SK-N-SH (cell line): ENCODE measurements around the gene SYT7. TPM values are rescaled to one million over a fixed set of nuclear protein-coding genes. Genes with fewer than 3 reads are reported as not detected.

Experiments
- CTCF ChIA-PET: fragments of 300-600, 350-600 bp; formaldehyde crosslinking; extraction: SDS; loops from one replicate; lab custom pipeline; 2021; lab: Yijun Ruan, JAX
- POLR2A ChIA-PET: fragments of 350-600 bp; sonication (Branson Sonifier 250); formaldehyde crosslinking; extraction: SDS; loops from one replicate; lab custom pipeline; 2020; ENCODE audit warnings: antibody characterized with exemption, inconsistent platforms; lab: Yijun Ruan, JAX
- DNase-seq: peaks from one replicate; pipeline ENCODE4 v3.0.0; 2012
- H2AFZ ChIP-seq: fragments of 200-600 bp; sonication (generic); 2 replicates; pipeline ENCODE4 v1.8.1; 2016; ENCODE audit warnings: antibody characterized with exemption, mild to moderate bottlenecking, low read depth
- H3F3A ChIP-seq: fragments of 200-600 bp; sonication (generic); replicated peaks from 2 replicates; pipeline ENCODE3; 2016; ENCODE audit warnings: antibody characterized with exemption, mild to moderate bottlenecking; ENCODE audit not compliant: insufficient read depth
- H3K27ac ChIP-seq, 2 experiments: fragments of 200-500 bp in 1 of 2; fragments of 200-600 bp in 1 of 2; sonication (Bioruptor generic) in 1 of 2; sonication (generic), shearing (Covaris generic) in 1 of 2; 2 replicates each; pipeline versions ENCODE4 v1.5.1 to v1.6.1; 2014 to 2016; ENCODE audit warnings: low read depth in 2 of 2, inconsistent platforms in 1 of 2, low read length in 1 of 2, mild to moderate bottlenecking in 1 of 2, mixed read lengths in 1 of 2
- H3K27me3 ChIP-seq: fragments of 200-600 bp; sonication (generic), shearing (Covaris generic); 2 replicates; pipeline ENCODE4 v1.6.1; 2016; ENCODE audit warnings: mixed run types; ENCODE audit not compliant: insufficient read depth
- H3K36me3 ChIP-seq, 2 experiments: fragments of 200-500 bp in 1 of 2; fragments of 200-600 bp in 1 of 2; sonication (Bioruptor generic) in 1 of 2; sonication (generic) in 1 of 2; replicated peaks in 1 of 2; 2 replicates each; pipeline versions ENCODE3 to v1.5.1; 2014 to 2016; ENCODE audit warnings: low read length in 1 of 2, mild to moderate bottlenecking in 1 of 2; ENCODE audit not compliant: insufficient read depth in 2 of 2, control insufficient read depth in 1 of 2
- H3K4me1 ChIP-seq, 2 experiments: fragments of 200-500 bp in 1 of 2; fragments of 200-600 bp in 1 of 2; sonication (Bioruptor generic) in 1 of 2; sonication (generic), shearing (Covaris generic) in 1 of 2; 2 replicates each; pipeline versions ENCODE4 v1.5.1 to v1.6.1; 2014 to 2016; ENCODE audit warnings: low read depth in 1 of 2, low read length in 1 of 2, mixed run types in 1 of 2; ENCODE audit not compliant: insufficient read depth in 2 of 2, control insufficient read depth in 1 of 2
- H3K4me2 ChIP-seq: fragments of 200-600 bp; sonication (generic), shearing (Covaris generic); 2 replicates; pipeline ENCODE4 v1.6.1; 2017; ENCODE audit warnings: mixed run types
- H3K4me3 ChIP-seq, 2 experiments: fragments of 200-500 bp in 1 of 2; fragments of 200-600 bp in 1 of 2; sonication (Bioruptor generic) in 1 of 2; sonication (generic), shearing (Covaris generic) in 1 of 2; 2 replicates each; pipeline versions ENCODE4 v1.5.1 to v1.8.1; 2014 to 2016; ENCODE audit warnings: low read depth in 2 of 2, inconsistent platforms in 1 of 2, low read length in 1 of 2, mild to moderate bottlenecking in 1 of 2, mixed read lengths in 1 of 2, moderate library complexity in 1 of 2
- H3K79me2 ChIP-seq: fragments of 200-600 bp; sonication (generic); 2 replicates; pipeline ENCODE4 v1.8.1; 2017; ENCODE audit warnings: mild to moderate bottlenecking; ENCODE audit not compliant: insufficient read depth
- H3K9ac ChIP-seq: fragments of 200-600 bp; sonication (generic); 2 replicates; pipeline ENCODE4 v1.6.1; 2017; ENCODE audit warnings: mixed run types
- H3K9me2 ChIP-seq: fragments of 200-600 bp; sonication (generic); 2 replicates; pipeline ENCODE4 v1.6.1; 2017; ENCODE audit warnings: mixed run types
- H3K9me3 ChIP-seq: fragments of 200-600 bp; sonication (generic); 2 replicates; pipeline ENCODE4 v1.6.1; 2017; ENCODE audit warnings: mixed run types, mild to moderate bottlenecking, moderate library complexity
- H4K20me1 ChIP-seq: fragments of 200-600 bp; sonication (generic); 2 replicates; pipeline ENCODE4 v1.6.1; 2017; ENCODE audit warnings: mild to moderate bottlenecking, mixed run types; ENCODE audit not compliant: insufficient read depth
- CHD2 ChIP-seq: fragments of 150-350 bp; IDR thresholded peaks from 2 replicates; pipeline ENCODE4 v1.6.1; 2018; ENCODE audit warnings: low read length; ENCODE audit not compliant: partially characterized antibody
- CTCF ChIP-seq: fragments of 200-600 bp; sonication (generic); IDR thresholded peaks from 2 replicates; pipeline ENCODE4 v1.6.1; 2017; ENCODE audit warnings: antibody characterized with exemption, mild to moderate bottlenecking, moderate library complexity
- EP300 ChIP-seq, 2 experiments: IDR thresholded peaks; 2 replicates each; pipeline versions ENCODE4 v1.4.0 to v1.6.1; 2012; ENCODE audit warnings: borderline replicate concordance in 1 of 2, low read depth in 1 of 2, low read length in 1 of 2
- EZH2phosphoT487 ChIP-seq: fragments of 200-600 bp; sonication (generic); IDR thresholded peaks from 2 replicates; pipeline ENCODE4 v1.6.1; 2017; ENCODE audit warnings: low read depth, mixed run types, mild to moderate bottlenecking, antibody characterized with exemption, moderate library complexity, borderline replicate concordance
- FOXM1 ChIP-seq: IDR thresholded peaks from 2 replicates; pipeline ENCODE4 v1.4.0; 2012; ENCODE audit warnings: low read depth, mild to moderate bottlenecking
- GATA2 ChIP-seq: sonication (generic); formaldehyde crosslinking; IDR thresholded peaks from 2 replicates; pipeline ENCODE4 v1.5.0; 2020; ENCODE audit warnings: mild to moderate bottlenecking, missing genetic modification reagents
- NFIC ChIP-seq: IDR thresholded peaks from 2 replicates; pipeline ENCODE4 v1.4.0; 2012; ENCODE audit warnings: borderline replicate concordance
- NRF1 ChIP-seq: IDR thresholded peaks from 2 replicates; pipeline ENCODE4 v1.6.1; 2012; ENCODE audit warnings: low read depth, mild to moderate bottlenecking, low read length
- PBX3 ChIP-seq: IDR thresholded peaks from 2 replicates; pipeline ENCODE4; 2012
- RAD21 ChIP-seq: IDR thresholded peaks from 2 replicates; pipeline ENCODE4 v1.6.1; 2012; ENCODE audit warnings: mild to moderate bottlenecking, low read length
- RCOR1 ChIP-seq: fragments of 150-350 bp; IDR thresholded peaks from 2 replicates; pipeline ENCODE4 v1.6.1; 2017; ENCODE audit warnings: antibody characterized with exemption, low read length
- REST ChIP-seq: IDR thresholded peaks from 2 replicates; pipeline ENCODE4 v1.6.1; 2012; ENCODE audit warnings: mild to moderate bottlenecking, low read depth, low read length, moderate library complexity
- RFX5 ChIP-seq: IDR thresholded peaks from 2 replicates; pipeline ENCODE4 v1.6.1; 2012; ENCODE audit warnings: mild to moderate bottlenecking, improper control_type of control experiment, low read length
- TAF1 ChIP-seq: IDR thresholded peaks from 2 replicates; pipeline ENCODE4 v1.6.1; 2012; ENCODE audit warnings: low read depth, mild to moderate bottlenecking, low read length, moderate library complexity, borderline replicate concordance
- USF1 ChIP-seq: IDR thresholded peaks from 2 replicates; pipeline ENCODE4 v1.4.0; 2012; ENCODE audit warnings: low read depth, borderline replicate concordance
- USF2 ChIP-seq: fragments of 150-350 bp; IDR thresholded peaks from 2 replicates; pipeline ENCODE4 v1.6.1; 2017; ENCODE audit warnings: antibody characterized with exemption, low read length, low read depth, borderline replicate concordance
- ZBTB33 ChIP-seq: IDR thresholded peaks from 2 replicates; pipeline ENCODE4 v1.4.0; 2012; ENCODE audit warnings: low read depth, borderline replicate concordance
- WGBS: methylation state at CpG from one replicate; pipeline ENCODE4 v1.1.6; 2017; ENCODE audit warnings: low lambda C conversion rate; 5-methylcytosine and 5-hydroxymethylcytosine counted together
- polyA plus RNA-seq, 3 experiments: library from polyadenylated mRNA; depleted of rRNA; stranded (reverse); fragments of >200 nt; gene quantifications; 2 replicates each; pipeline ENCODE4 v1.2.3, GENCODE V29; 2012

The SYT7 gene
- polyA plus RNA-seq, 1 of the 3 experiments (the other 2 are of a cell fraction): 1.1 TPM

- Histone ChIP-seq H3K27ac (no peak overlapping the region), H3F3A (no peaks in the 10 kb centered on the region), H3K79me2 (no peaks in the 10 kb centered on the region), H2AFZ (no peak overlapping the region), H3K4me3 (no peak overlapping the region), H3K27me3 (no peaks in the 10 kb centered on the region), H3K4me2 (no peak overlapping the region), H3K9ac (no peak overlapping the region), H3K9me2 (no peaks in the 10 kb centered on the region), H4K20me1 (no peaks in the 10 kb centered on the region), H3K4me1 (peaks cover 0 to 10% of the 10 kb centered on the region in 2 experiments; a peak in 1 of 4 replicates), H3K9me3 (no peaks in the 10 kb centered on the region), H3K36me3 (no peaks in the 10 kb centered on the region)
- TF ChIP-seq RCOR1: no peak
- TF ChIP-seq USF1: no peak
- TF ChIP-seq GATA2 (CRISPR knock-in tag): no peak
- no peak for TF ChIP-seq CTCF
- TF ChIP-seq RFX5: no peak
- no peak for TF ChIP-seq NRF1
- TF ChIP-seq NFIC: no peak
- no peak for TF ChIP-seq RAD21
- no peak for TF ChIP-seq ZBTB33
- TF ChIP-seq TAF1: no peak
- no peak for TF ChIP-seq CHD2
- no peak for TF ChIP-seq FOXM1
- no peak for TF ChIP-seq REST
- no peak for TF ChIP-seq EZH2phosphoT487
- no peak for TF ChIP-seq EP300 (IDR thresholded peaks at IDR 0.05; ENCODE audit: borderline replicate concordance in 1 of 2, low read depth in 1 of 2, low read length in 1 of 2)
- no peak for TF ChIP-seq USF2
- TF ChIP-seq PBX3: no peak
- ChIA-PET POLR2A (no interaction called here), CTCF (no interaction called here)
- WGBS: 54% methylated on average over 2 of the region's 2 CpGs
- DNase-seq: no peak
Observed at GRCh38 chr11:61497473-61497872, 83.4 kb downstream of the SYT7 start.
